GM12878 (cell line): ENCODE data around the gene SPOCK1. TPM values are rescaled to one million over a fixed set of nuclear protein-coding genes. Genes with fewer than 3 reads are reported as not detected.

ENCODE experiments used
- ATAC-seq: fragments of 200-7000 bp; cut with Tn5 transposase; 3 replicates; pipeline ENCODE4 v1.9.1; 2020; ENCODE audit warnings: mild to moderate bottlenecking, moderate library complexity
- BruUV-seq: library from RNA; stranded (reverse); fragments of 400-500 nt; replicated peaks from 2 replicates; lab custom pipeline; 2021; lab: Mats Ljungman, UMichigan
- CTCF ChIA-PET: fragments of 300-600 bp; sonication (Branson Sonifier 250); formaldehyde crosslinking; extraction: SDS; loops from one replicate; lab custom pipeline; 2021; ENCODE audit warnings: inconsistent platforms; lab: Yijun Ruan, JAX
- POLR2A ChIA-PET: fragments of 350-600 bp; formaldehyde crosslinking; extraction: SDS; loops from one replicate; lab custom pipeline; 2021; ENCODE audit warnings: inconsistent platforms; lab: Charles Lee
- RAD21 ChIA-PET: fragments of 300-600 bp; sonication (Branson Sonifier 250); formaldehyde crosslinking; loops from one replicate; lab custom pipeline; 2023; ENCODE audit warnings: antibody characterized with exemption; ENCODE audit not compliant: unreplicated experiment; lab: Charles Lee
- SMC1A ChIA-PET: fragments of 300-600 bp; sonication (Branson Sonifier 250); formaldehyde crosslinking; loops from one replicate; lab custom pipeline; 2023; ENCODE audit not compliant: unreplicated experiment, uncharacterized antibody; lab: Charles Lee
- DNase-seq: peaks from one replicate; pipeline ENCODE4 v3.0.0-alpha.2; 2011; ENCODE audit warnings: low read depth, low spot score
- FAIRE-seq: peaks from 3 replicates; lab custom pipeline; 2011; peaks lifted over from hg19 to GRCh38; lab: Jason Lieb, UNC
- H2AFZ ChIP-seq: 2 replicates; pipeline ENCODE4 v1.6.0; 2011; ENCODE audit warnings: low read depth, low read length, control low read depth; ENCODE audit not compliant: control insufficient read depth
- H3K27ac ChIP-seq: 2 replicates; pipeline ENCODE4 v1.5.1; 2011; ENCODE audit warnings: control low read depth; ENCODE audit not compliant: control insufficient read depth, insufficient read depth
- H3K27me3 ChIP-seq, 2 experiments: replicated peaks in 1 of 2; 2 replicates each; pipeline versions ENCODE4 v1.6.0 to v1.6.1; 2011; ENCODE audit warnings: low read length in 1 of 2; ENCODE audit not compliant: control insufficient read depth in 2 of 2, insufficient read depth in 2 of 2
- H3K36me3 ChIP-seq, 2 experiments: 2 replicates each; pipeline ENCODE4 v1.5.1; 2011; ENCODE audit warnings: low read length in 1 of 2; ENCODE audit not compliant: control insufficient read depth in 2 of 2, insufficient read depth in 2 of 2
- H3K4me1 ChIP-seq: 2 replicates; pipeline ENCODE4 v1.6.1; 2011; ENCODE audit warnings: mild to moderate bottlenecking, low read length, moderate library complexity, mixed read lengths; ENCODE audit not compliant: control insufficient read depth, insufficient read depth
- H3K4me2 ChIP-seq: 2 replicates; pipeline ENCODE4 v1.6.0; 2011; ENCODE audit warnings: control low read depth; ENCODE audit not compliant: control insufficient read depth, insufficient read depth
- H3K4me3 ChIP-seq: fragments of 200-600 bp; sonication (generic); 2 replicates; pipeline ENCODE4 v1.5.1; 2016
- H3K79me2 ChIP-seq: 2 replicates; pipeline ENCODE4 v1.6.0; 2011; ENCODE audit warnings: low read length; ENCODE audit not compliant: control insufficient read depth, insufficient read depth
- H3K9ac ChIP-seq: 2 replicates; pipeline ENCODE4 v1.8.0; 2011; ENCODE audit warnings: low read length, control low read depth, mixed read lengths; ENCODE audit not compliant: control insufficient read depth, insufficient read depth
- H3K9me3 ChIP-seq: replicated peaks from 3 replicates; pipeline ENCODE4 v1.5.1; 2011; ENCODE audit warnings: mild to moderate bottlenecking, low read length; ENCODE audit not compliant: control insufficient read depth, insufficient read depth
- H4K20me1 ChIP-seq: 2 replicates; pipeline ENCODE4 v1.6.0; 2011; ENCODE audit not compliant: control insufficient read depth, insufficient read depth
- CHD4 ChIP-seq: fragments of 200-600 bp; sonication (generic); IDR thresholded peaks from 2 replicates; pipeline ENCODE4 v1.6.1; 2016; ENCODE audit warnings: mild to moderate bottlenecking
- CREM ChIP-seq: IDR thresholded peaks from 2 replicates; pipeline ENCODE4 v1.6.1; 2014; ENCODE audit warnings: antibody characterized with exemption, low read depth
- EED ChIP-seq: sonication (generic); IDR thresholded peaks from 2 replicates; pipeline ENCODE4 v1.6.1; 2016; ENCODE audit warnings: antibody characterized with exemption, low read depth
- FOXK2 ChIP-seq: fragments of 450-650 bp; IDR thresholded peaks from 2 replicates; pipeline ENCODE4 v1.6.1; 2017; ENCODE audit warnings: mild to moderate bottlenecking, moderate library complexity
- KAT2A ChIP-seq: conservative IDR thresholded peaks from 2 replicates; pipeline ENCODE4 v1.6.1; 2011; ENCODE audit warnings: low read depth, low read length; ENCODE audit not compliant: control insufficient read depth
- RELA ChIP-seq: fragments of 450-650 bp; IDR thresholded peaks from 2 replicates; pipeline ENCODE4 v1.8.0; 2014; ENCODE audit warnings: borderline replicate concordance; ENCODE audit not compliant: partially characterized antibody
- SP1 ChIP-seq: IDR thresholded peaks from one replicate; pipeline ENCODE4 v1.6.1; 2011; ENCODE audit warnings: low read depth, low read length
- TARDBP ChIP-seq: IDR thresholded peaks from 2 replicates; pipeline ENCODE4 v1.6.1; 2016; ENCODE audit warnings: borderline replicate concordance
- TCF12 ChIP-seq: IDR thresholded peaks from 2 replicates; pipeline ENCODE4 v1.6.1; 2011; ENCODE audit warnings: low read depth, mild to moderate bottlenecking, low read length
- YBX1 ChIP-seq: fragments of 450-650 bp; IDR thresholded peaks from 2 replicates; pipeline ENCODE4 v1.6.1; 2016; ENCODE audit warnings: antibody characterized with exemption
- ZBED1 ChIP-seq: IDR thresholded peaks from 2 replicates; pipeline ENCODE4 v1.6.1; 2016; ENCODE audit warnings: borderline replicate concordance
- WGBS: methylation state at CpG from one replicate; pipeline ENCODE4 v1.1.6; 2016; ENCODE audit warnings: low lambda C conversion rate; ENCODE audit not compliant: insufficient replicate concordance, insufficient coverage; ENCODE audit errors: missing lambda C conversion rate; 5-methylcytosine and 5-hydroxymethylcytosine counted together
- in situ Hi-C: fragments of 300-500 bp; cut with MboI; formaldehyde crosslinking; loops from 9 replicates; pipeline ENCODE4 v1.14.3; 2018; ENCODE audit warnings: mixed read lengths
- intact Hi-C: fragments of 100-400 bp; cut with micrococcal nuclease; formaldehyde crosslinking; loops from one replicate; pipeline ENCODE4 v1.14.2; 2022; ENCODE audit not compliant: unreplicated experiment
- polyA plus RNA-seq, 11 experiments: library from polyadenylated mRNA; depleted of rRNA in 4 of 11; unstranded in 6 of 11; stranded (reverse) in 5 of 11; fragments of >200 nt; fragmentation: Nextera tagmentation in 4 of 11; fragmentation: Illumina TruSeq in 1 of 11; extraction: Ambion mirVana in 4 of 11; extraction: Trizol in 1 of 11; gene quantifications; 1 replicate in 1 of 11; 2 replicates in 10 of 11; pipeline versions ENCODE4 v1.2.1 to v1.2.3, GENCODE V29; 2011 to 2016; ENCODE audit warnings: inconsistent platforms in 2 of 11, missing spikeins in 2 of 11, low read depth in 1 of 11
- total RNA-seq, 4 experiments: library from RNA; depleted of rRNA in 3 of 4; stranded (reverse); fragments of >200 nt in 3 of 4; fragmentation: Illumina TruSeq in 1 of 4; extraction: Trizol in 1 of 4; gene quantifications; 2 replicates each; pipeline versions ENCODE4 v1.2.1 to v1.2.3, GENCODE V29; 2013 to 2021
- TF ChIP-seq, protein P1 (sequence below): fragments of 450-650 bp; IDR thresholded peaks from 2 replicates; pipeline ENCODE4 v1.6.1; 2017; ENCODE audit warnings: low read depth, mild to moderate bottlenecking, moderate library complexity
- TF ChIP-seq, protein P2 (sequence below): IDR thresholded peaks from 2 replicates; pipeline ENCODE4 v1.6.1; 2012; ENCODE audit warnings: low read depth, low read length, improper control_type of control experiment

SPOCK1 gene
- total and polyA plus RNA-seq, 10 of the 15 experiments (the other 5 are each of a cell fraction or from before 2014, with no cell fraction given) = 0.06 to 0.68 (median 0.25) TPM; not detected in 3

DNA sequence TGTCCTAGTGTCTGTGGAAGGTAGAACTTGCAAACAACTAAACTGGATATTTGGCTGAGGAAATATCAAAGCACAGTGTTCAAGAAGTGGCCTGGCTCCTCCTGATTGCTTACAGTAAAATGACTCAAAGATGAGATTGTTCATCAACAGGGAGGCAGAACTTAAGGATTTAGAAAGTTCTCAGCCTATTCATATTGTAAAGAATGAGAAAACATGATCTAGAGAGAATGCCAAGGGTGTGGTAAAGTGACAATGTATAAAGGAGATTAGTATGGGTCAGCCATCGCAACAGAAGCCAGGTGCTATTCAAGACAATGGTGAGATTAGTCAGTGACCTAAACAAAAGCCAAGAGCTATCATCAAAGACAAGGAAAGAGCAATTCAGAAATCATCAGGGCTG lies 372.3 kb downstream of the SPOCK1 start:
- ChIA-PET CTCF (no interaction called here), SMC1A (no interaction called here), POLR2A (no interaction called here), RAD21 (no interaction called here)
- Histone ChIP-seq H3K79me2 (no peaks in the 10 kb centered on the region), H3K9ac (no peak overlapping the region), H3K4me2 (no peak overlapping the region), H4K20me1 (no peaks in the 10 kb centered on the region), H3K9me3 (no peaks in the 10 kb centered on the region), H3K27ac (no peak overlapping the region), H3K27me3 (no peaks in the 10 kb centered on the region), H3K4me1 (no peaks in the 10 kb centered on the region), H3K36me3 (no peaks in the 10 kb centered on the region), H3K4me3 (no peak overlapping the region), H2AFZ (no peak overlapping the region)
- TF ChIP-seq TARDBP (no peak), CREM (no peak), KAT2A (no peak), SP1 (no peak), EED (no peak), TCF12 (no peak), FOXK2 (no peak), ZBED1 (no peak), RELA (no peak), YBX1 (no peak), CHD4 (no peak)
- TF ChIP-seq, protein P1, sequence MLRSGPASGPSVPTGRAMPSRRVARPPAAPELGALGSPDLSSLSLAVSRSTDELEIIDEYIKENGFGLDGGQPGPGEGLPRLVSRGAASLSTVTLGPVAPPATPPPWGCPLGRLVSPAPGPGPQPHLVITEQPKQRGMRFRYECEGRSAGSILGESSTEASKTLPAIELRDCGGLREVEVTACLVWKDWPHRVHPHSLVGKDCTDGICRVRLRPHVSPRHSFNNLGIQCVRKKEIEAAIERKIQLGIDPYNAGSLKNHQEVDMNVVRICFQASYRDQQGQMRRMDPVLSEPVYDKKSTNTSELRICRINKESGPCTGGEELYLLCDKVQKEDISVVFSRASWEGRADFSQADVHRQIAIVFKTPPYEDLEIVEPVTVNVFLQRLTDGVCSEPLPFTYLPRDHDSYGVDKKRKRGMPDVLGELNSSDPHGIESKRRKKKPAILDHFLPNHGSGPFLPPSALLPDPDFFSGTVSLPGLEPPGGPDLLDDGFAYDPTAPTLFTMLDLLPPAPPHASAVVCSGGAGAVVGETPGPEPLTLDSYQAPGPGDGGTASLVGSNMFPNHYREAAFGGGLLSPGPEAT = no peak
- TF ChIP-seq, protein P2, sequence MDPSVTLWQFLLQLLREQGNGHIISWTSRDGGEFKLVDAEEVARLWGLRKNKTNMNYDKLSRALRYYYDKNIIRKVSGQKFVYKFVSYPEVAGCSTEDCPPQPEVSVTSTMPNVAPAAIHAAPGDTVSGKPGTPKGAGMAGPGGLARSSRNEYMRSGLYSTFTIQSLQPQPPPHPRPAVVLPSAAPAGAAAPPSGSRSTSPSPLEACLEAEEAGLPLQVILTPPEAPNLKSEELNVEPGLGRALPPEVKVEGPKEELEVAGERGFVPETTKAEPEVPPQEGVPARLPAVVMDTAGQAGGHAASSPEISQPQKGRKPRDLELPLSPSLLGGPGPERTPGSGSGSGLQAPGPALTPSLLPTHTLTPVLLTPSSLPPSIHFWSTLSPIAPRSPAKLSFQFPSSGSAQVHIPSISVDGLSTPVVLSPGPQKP = no peak
- FAIRE-seq = no peak
- WGBS = 82% methylated on average over 1 of the region's 1 CpG
- no peak for DNase-seq
- no peak for ATAC-seq
- in situ Hi-C loops (no loop called here), intact Hi-C loops (no loop called here)
- BruUV-seq = no TSS peak
